22Rv1 (cell line): ENCODE results near the gene RAB6B.

Source experiments
- CTCF ChIP-seq: fragments of 450-650 bp; IDR thresholded peaks from 2 replicates; pipeline ENCODE4 v1.5.1; 2017; ENCODE audit warnings: mild to moderate bottlenecking
- ZFX ChIP-seq: fragments of 450-650 bp; IDR thresholded peaks from 2 replicates; pipeline ENCODE4 v1.6.1; 2017; ENCODE audit warnings: antibody characterized with exemption, borderline replicate concordance

GRCh38 chr3:133887074-133887802 is 8.4 kb downstream of the RAB6B start:
- TF ChIP-seq CTCF (no peak), ZFX (no peak)
